ENCODE results near the gene FOXP1.

The FOXP1 gene

DNA sequence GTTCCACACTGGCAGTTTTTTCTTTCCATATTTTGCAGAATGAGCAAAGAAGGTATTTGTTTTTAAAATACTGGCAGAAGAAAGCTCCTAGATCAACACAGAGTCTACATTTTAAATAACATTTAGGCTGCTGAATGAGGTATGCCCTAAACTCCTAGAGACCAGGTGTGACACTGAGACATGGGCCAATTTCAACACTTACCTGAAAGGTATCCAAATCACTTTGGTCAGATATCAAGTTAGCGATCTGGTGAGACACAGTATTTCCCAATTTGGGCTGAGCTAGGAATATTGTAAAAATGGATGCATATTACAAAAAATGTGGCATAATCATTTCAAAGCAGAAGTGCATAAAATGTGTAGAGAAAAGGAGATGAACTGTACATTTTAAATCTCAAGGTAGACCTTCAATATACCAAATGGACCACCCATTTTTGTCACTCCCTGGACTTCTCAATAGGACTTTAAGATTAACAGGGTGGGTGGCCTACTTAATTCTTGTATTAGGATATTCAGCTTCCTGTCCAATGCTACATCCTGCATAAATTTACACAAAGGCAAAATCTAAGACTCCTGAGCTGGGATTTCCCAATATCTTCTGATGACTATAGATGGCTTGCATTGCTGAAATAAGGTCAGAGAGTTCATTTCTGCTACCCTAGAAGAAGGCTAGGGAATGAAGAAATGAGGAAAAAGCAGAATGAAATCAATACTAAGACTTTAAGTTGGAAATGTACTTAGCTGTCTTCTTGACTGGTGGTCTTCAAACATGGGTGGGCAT lies 487.8 kb downstream of the FOXP1 start:
- TF ChIP-seq, protein P1, sequence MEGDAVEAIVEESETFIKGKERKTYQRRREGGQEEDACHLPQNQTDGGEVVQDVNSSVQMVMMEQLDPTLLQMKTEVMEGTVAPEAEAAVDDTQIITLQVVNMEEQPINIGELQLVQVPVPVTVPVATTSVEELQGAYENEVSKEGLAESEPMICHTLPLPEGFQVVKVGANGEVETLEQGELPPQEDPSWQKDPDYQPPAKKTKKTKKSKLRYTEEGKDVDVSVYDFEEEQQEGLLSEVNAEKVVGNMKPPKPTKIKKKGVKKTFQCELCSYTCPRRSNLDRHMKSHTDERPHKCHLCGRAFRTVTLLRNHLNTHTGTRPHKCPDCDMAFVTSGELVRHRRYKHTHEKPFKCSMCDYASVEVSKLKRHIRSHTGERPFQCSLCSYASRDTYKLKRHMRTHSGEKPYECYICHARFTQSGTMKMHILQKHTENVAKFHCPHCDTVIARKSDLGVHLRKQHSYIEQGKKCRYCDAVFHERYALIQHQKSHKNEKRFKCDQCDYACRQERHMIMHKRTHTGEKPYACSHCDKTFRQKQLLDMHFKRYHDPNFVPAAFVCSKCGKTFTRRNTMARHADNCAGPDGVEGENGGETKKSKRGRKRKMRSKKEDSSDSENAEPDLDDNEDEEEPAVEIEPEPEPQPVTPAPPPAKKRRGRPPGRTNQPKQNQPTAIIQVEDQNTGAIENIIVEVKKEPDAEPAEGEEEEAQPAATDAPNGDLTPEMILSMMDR (conservative IDR thresholded peaks at IDR 0.05): no peak
- H3K27ac ChIP-seq: no peak overlapping the region

DNA sequence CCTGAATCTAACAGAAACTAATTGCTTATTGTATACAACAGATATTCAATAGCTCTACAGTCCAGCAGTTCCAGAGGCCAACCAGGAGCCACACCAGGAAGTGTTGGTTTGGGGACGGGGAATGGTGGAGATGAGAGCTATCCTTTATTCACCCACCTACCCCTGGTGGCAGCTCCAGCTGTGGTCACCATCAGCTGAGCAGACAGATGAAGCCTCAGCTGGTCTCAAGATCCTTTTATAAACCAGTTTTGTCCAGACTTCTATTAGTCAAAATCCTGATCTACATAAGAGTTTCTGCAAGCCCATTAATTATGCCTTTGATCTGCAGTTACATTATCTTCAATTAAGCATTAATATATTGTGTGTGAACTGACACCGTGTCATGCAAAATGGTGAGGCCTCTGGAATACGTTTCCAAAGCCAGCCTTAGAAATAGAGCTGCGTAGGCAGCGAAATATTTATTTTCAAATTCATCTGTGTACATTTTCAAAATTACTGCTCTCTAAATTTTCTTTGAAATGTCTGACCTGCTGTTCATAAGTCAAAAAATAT lies 488.8 kb downstream of the FOXP1 start:
- TF ChIP-seq, protein P1 (conservative IDR thresholded peaks at IDR 0.05): no peak
- no peak overlapping the region for H3K27ac ChIP-seq

DNA sequence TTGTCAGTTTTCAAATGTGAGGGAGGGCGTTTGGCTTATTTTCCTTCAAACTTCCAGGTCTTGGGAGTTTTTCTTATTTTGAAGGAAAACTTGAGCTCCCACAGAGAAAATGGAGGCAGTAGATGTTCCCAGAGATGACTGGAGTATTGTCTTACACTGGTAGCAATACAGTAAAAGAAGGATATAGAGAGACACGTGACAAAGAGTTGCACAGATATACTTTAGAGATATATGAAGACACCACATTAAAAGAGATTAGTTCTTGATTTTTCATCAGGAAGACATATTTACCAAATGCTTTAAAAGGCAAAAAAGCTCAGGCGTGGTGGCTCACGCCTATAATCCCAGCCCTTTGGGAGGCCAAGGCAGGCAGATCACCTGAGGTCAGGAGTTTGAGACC lies 490.9 kb downstream of the FOXP1 start:
- H3K27ac ChIP-seq: no peak overlapping the region
- TF ChIP-seq, protein P1 (conservative IDR thresholded peaks at IDR 0.05): no peak

DNA sequence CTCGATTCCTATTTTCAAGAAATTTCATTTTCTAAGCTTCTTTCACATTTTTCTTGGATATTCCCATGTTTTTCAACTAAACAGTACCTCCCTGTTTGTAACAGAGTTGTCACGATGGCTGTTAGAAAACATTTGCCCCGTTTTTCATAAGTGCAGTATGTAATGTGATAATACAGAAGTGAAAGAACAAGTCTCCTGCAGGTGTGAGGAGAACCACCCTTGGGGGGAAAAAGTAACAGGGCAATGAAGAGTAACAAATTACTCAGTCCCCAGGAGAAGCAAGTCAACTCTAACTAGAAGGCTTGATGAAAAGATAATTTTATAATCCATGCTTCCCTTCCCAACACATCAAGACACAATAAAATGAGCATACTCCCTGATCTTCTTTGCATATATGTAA lies 493.3 kb downstream of the FOXP1 start:
- H3K27ac ChIP-seq: no peak overlapping the region
- TF ChIP-seq, protein P1 (conservative IDR thresholded peaks at IDR 0.05): no peak

DNA sequence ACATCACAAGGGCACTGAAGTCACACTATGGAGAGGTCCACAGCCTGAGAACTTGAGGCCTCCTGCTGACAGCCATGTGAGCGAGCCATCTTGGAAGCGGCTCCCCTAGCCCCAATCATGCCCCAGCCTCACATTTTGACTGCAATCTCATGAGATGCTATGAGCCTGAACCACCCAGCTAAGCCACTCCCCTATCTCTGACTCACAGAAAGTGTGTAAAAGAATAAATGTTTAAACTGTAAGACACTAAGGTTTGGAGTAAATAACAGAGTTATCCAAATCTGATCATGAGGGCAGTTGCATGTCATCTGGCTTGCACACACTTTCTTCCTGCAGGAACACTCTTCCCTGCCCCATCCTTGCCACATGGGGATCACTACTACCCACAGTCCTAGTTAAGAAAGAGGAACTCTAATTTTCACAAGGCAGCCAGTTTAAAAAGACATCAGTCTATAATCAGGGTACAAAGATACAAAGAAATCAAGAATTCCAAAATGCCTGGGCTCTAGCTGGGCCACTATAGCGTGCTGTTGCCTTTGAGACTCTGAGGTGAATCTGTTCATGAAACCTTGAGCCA lies 494.2 kb downstream of the FOXP1 start:
- TF ChIP-seq, protein P1 (conservative IDR thresholded peaks at IDR 0.05): no peak
- H3K27ac ChIP-seq: no peak overlapping the region

DNA sequence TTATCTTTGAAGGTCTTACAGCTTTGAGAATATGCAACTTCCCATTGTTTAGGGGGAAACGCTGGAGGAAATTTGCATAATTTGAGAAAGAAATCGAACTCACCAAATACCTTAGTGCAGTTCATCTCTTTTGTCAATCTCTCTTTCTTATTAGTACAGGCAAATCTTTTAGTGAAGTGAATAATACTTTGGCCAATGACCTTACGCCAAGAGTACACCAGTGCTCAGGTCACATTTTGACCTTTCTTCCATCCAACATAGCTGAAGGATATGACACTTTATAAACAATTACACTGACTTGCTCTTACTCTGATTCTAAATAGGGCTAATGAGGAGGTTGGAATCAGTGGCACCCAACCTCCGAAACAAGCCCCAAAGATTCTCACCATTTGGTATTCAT lies 494.8 kb downstream of the FOXP1 start:
- TF ChIP-seq, protein P1 (conservative IDR thresholded peaks at IDR 0.05): no peak
- H3K27ac ChIP-seq: no peak overlapping the region

DNA sequence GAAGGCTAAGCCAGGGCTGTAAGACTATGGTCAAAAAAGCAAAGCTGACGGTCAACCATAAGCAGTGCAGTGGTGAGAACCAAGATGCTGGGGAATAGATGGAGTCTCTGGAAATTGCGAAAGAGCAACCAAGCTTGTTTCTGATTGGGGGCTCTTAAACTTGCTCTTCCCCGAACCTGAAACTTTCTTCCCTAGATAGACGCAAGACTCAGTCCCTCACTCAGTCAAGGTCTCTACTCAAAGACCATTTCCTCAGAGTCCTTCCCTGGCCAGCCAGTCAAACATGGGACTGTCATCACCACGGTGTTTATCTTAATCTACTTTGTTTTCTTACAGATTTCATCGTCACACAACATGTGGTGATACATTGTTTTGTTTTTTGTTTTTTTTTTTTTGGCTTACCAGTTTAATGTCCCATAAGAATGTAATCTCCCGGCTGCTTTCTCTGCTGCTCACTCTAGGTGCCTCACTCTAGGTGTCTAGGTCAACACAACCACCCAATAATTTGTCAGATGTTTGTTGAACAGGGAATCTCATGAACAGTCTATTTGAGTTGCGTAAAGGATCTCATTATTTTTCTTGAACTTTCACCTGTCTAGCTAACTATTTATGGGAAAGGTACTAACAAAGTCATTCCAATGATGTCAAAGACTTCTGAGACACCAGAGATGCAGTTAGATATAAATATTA lies 495.4 kb downstream of the FOXP1 start:
- TF ChIP-seq, protein P1 (conservative IDR thresholded peaks at IDR 0.05): no peak
- H3K27ac ChIP-seq: no peak overlapping the region

All from VCaP (cell line).